HG03064 (cell line): ENCODE measurements around the gene CTNND1.
A peak's percentile ranks its signal among the peaks of the same experiment; 100 is the strongest.
"Not testable (repeated sequence)": the region's sequence is repeated elsewhere in the genome, so short reads cannot be mapped to it uniquely, and the experiment has no call there.

Source experiments
- ATAC-seq: cut with Tn5 transposase; IDR thresholded peaks from one replicate; pipeline ENCODE4 v1.9.1; 2021; ENCODE audit warnings: low read depth; ENCODE audit not compliant: unreplicated experiment

The CTNND1 gene, protein sequence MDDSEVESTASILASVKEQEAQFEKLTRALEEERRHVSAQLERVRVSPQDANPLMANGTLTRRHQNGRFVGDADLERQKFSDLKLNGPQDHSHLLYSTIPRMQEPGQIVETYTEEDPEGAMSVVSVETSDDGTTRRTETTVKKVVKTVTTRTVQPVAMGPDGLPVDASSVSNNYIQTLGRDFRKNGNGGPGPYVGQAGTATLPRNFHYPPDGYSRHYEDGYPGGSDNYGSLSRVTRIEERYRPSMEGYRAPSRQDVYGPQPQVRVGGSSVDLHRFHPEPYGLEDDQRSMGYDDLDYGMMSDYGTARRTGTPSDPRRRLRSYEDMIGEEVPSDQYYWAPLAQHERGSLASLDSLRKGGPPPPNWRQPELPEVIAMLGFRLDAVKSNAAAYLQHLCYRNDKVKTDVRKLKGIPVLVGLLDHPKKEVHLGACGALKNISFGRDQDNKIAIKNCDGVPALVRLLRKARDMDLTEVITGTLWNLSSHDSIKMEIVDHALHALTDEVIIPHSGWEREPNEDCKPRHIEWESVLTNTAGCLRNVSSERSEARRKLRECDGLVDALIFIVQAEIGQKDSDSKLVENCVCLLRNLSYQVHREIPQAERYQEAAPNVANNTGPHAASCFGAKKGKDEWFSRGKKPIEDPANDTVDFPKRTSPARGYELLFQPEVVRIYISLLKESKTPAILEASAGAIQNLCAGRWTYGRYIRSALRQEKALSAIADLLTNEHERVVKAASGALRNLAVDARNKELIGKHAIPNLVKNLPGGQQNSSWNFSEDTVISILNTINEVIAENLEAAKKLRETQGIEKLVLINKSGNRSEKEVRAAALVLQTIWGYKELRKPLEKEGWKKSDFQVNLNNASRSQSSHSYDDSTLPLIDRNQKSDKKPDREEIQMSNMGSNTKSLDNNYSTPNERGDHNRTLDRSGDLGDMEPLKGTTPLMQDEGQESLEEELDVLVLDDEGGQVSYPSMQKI

DNA sequence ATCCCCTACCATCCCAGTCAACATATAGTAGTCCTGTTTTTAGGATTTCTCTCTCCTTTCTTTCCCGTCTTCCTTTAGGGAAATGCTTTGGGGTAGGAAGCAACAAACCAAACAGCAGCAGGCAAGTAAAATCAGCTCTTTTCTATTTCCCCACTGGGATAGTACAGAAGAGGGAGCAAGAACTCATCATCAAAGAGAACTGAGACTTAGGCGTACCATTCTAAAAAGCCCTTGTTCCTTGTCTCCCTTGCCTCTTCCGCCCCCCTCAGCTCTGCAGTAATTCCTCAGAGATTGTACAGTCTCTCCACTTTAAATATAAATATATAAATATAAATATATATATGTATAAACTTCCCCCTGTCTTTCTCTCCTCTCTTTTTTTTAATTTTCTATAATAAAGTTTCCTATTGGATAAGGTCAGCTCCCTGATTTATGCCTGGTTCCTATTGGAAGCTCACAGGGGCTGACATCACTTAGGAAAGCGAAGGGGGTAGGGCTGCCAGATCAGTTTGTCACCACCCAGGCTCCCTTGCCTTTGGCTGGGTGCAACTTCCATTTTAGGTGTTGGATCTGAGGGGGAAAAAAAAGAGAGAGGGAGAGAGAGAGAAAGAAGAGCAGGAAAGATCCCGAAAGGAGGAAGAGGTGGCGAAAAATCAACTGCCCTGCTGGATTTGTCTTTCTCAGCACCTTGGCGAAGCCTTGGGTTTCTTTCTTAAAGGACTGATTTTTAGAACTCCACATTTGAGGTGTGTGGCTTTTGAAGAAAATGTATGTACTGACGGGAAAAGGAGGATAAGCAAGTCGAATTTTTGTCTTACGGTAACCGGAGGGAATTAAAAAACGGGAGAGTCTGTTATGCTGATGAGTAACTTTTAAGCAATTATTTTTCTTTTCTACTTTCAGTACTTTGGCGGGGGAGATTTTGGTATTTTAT lies at the start of gene CTNND1:
Gene CTNND1, plus strand, starts transcription at position 502 of the 934 bp plus-strand sequence. CDS start 29,677 bp downstream, outside the sequence.
- peak; percentile 79 for ATAC-seq

DNA sequence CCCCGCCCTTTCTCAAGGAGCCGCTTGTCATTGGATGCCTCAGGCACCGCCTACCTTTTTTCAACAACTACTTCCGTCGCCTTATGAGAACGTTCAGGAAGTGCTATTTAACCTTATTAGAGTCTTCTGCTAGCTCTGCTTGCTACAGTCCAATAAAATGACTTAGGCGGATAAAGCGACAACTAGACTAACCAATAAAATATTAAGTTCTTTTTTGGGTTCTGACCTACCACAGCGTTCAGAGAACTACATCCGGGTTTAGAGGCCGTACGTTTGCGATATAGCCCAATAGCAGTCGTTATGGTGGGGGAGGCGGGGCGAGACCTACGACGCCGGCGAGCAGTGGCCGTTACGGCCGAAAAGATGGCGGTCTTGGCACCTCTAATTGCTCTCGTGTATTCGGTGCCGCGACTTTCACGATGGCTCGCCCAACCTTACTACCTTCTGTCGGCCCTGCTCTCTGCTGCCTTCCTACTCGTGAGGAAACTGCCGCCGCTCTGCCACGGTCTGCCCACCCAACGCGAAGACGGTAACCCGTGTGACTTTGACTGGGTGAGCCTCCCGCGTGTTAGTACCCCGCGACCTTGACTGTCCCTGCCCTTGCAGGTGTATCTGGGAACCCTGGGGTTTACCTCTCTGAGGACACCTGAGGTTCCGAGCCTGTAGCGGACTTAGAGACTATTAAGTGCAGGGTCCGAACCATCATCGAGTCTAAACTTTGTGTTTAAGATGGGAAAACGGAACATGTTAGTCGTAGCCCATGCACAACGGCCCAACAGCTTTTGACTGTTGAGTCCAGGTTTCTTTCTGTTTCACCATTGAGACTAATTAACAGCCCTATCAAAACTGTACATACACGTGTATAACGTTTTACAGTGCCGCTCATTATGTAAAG lies 49.1 kb upstream of the CTNND1 start, which contains the start of gene TMX2:
Gene TMX2, plus strand, starts transcription at position 338 of the 895 bp plus-strand sequence. Its CDS starts 26 bp downstream, at position 364.
- peak; percentile 95 for ATAC-seq

DNA sequence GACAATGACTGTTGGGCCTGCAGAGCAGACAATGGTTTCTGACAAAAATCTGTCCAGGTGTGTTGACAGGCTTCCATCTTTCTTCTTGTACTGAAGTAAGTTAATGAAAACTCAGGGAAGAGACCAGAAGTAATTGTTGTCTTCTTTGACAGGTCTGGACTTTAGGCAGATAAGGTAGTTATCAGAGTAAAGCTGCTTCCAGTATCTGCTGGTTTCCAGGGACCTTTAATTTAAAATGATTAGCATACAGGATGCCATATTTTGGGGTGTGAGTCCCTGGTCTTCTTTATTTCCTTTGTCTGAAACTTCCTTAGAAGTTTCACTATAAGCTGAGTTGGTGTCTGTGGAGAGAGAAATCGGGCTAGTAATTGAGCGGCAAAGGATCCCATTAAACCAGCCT lies 47.8 kb upstream of the CTNND1 start:
- no peak for ATAC-seq

DNA sequence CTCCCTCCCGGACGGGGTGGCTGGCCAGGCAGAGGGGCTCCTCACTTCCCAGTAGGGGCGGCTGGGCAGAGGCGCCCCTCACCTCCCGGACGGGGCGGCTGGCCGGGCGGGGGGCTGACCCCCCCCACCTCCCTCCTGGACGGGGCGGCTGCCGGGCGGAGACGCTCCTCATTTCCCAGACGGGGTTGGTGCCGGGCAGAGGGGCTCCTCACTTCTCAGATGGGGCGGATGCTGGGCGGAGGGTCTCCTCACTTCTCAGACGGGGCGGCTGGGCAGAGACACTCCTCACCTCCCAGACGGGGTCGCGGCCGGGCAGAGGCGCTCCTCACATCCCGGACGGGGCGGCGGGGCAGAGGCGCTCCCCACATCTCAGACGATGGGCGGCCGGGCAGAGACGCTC lies 44.9 kb upstream of the CTNND1 start:
- ATAC-seq: not testable (repeated sequence)

DNA sequence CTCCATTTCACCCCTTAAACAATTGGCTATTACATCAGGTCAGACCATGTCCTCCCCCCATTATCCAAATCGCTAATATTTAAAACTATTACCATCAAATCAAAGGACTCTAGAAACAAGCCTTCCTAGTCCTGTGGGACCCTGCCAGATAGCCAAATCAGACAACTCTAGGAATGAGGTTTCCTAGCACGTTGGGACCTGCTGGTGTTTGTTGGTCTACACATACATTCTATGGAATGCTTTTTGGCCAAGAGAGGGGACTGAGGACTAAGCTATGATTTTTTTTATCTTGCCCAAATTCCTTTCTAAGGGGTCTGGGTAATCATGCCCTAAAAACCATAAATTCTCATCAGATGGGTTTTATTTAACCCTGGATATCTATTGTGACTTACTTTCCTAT lies 34.4 kb upstream of the CTNND1 start:
- ATAC-seq: no peak

DNA sequence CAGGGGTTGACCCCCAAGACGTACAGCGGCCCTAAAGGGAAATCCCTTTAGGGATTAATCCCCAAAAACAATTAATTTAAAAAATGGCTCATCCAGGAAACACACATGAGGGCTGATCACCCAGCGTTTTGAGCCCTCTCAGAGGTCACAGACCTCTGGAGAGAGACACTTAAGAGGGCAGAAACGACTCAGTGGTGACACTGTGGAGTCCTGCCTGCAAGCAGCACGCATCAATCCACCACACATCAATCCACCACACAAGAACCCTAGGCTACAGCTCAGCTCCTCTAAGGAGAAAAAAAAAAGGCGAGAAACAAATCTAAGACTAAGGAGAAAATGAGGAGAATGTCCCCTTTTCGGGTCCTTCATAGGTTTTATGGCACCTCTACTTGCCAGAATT lies 32.8 kb upstream of the CTNND1 start:
- ATAC-seq: no peak

DNA sequence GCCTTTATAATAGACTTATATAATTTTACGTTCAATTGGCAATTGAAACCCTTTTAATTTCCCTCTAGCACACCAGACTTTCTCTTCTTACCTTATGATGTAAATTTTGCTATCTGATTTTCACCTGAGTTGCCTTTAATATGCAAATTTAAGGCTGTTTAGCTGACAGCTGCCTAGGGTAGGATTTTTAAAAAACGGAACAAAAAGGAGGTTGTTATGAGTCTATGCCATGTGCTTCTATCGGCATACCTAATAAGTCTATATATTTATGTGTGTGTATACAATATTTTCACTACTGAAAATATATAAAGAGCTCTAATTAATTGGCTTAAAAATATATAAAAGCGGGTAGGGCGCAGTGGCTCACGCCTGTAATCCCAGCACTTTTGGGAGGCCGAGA lies 32.1 kb upstream of the CTNND1 start:
- no peak for ATAC-seq

DNA sequence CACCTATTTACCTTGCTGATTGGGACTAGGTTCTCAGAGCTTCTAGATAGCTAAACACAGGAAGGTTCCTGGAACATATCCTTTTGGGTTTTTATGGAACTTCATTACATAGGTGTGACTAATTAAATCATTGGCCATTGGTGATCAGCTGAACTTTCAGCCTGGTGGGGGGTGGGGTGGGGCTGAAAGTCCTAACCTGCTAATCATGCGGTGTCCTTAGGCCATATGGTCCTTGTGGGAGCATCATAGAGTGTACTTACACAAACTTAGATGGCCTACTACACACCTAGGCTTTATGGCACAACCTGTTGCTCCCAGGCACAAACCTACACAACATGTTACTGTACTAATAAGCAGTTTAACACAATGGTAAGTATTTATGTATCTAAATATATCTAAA lies 28.9 kb upstream of the CTNND1 start:
- ATAC-seq: no peak

DNA sequence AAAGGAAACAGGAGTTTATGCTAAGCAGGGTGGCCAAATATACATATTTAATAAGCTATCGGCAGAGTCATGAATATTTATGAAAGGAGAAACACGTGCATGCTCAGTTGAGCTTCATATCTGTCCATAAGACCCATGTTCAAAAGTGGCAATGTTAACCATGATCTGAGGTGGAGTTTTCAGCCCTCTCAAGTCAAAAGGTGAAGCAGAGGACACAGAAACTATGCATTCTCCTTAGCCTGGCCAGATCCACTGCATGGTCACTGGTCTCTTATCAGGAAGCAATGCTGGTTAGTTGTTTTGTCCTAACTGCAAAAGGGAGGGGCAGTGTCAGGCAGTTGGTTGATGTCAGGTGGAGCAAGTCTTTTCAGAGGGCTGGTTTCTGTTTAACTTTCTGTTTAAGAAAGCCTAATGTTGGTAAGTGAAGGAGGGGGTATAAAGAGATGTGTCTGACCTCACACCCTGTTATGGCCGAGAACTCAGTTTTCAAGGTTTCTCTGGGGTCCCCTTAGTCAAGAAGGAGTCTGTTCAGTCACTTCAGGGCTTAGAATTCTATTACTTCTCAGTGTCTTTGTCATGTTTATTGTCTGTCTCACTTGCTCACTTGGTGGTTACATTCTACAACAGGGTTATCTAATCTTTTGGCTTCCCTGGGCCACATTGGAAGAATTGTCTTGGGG lies 25.8 kb upstream of the CTNND1 start:
- ATAC-seq: no peak

DNA sequence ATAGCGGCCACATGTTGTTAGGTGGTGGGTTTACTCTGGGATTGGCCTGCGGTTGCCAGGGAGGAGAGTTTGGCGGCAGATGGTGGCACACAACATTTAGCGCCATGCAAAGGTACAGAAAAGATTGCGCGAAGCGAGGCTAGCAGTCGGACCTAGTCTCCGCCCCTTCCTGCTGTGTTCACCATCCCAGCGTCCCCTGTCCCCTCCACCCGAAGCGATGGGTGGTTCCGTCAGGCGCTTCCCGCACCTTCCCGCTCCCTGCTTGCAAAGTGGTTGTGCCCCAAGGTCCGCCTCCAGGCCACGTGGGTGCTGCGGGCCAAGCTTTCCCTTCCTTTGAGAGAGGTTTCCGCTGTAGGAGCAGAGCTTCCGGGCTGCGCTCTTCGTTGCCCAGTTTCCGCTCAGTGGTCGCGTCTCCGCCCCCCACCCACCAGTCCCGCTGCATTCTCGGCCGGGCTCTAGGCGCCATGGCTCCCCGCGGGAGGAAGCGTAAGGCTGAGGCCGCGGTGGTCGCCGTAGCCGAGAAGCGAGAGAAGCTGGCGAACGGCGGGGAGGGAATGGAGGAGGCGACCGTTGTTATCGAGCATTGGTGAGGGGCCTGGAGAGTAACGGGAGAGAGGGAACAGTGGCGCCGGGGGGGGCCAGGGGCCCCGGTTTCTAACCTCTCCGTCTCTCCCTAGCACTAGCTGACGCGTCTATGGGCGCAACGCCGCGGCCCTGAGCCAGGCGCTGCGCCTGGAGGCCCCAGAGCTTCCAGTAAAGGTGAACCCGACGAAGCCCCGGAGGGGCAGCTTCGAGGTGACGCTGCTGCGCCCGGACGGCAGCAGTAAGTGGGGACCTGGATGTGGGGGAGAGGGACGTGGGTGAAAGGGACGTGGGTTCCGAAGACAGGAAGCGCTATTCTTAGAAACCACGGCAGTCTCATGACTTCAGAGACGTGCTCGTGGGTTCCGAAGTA lies 20.2 kb upstream of the CTNND1 start, which contains the start of gene SELENOH:
Gene SELENOH, plus strand, starts transcription at position 360 of the 955 bp plus-strand sequence. Its CDS starts 105 bp downstream, at position 465.
- peak; percentile 93 for ATAC-seq

DNA sequence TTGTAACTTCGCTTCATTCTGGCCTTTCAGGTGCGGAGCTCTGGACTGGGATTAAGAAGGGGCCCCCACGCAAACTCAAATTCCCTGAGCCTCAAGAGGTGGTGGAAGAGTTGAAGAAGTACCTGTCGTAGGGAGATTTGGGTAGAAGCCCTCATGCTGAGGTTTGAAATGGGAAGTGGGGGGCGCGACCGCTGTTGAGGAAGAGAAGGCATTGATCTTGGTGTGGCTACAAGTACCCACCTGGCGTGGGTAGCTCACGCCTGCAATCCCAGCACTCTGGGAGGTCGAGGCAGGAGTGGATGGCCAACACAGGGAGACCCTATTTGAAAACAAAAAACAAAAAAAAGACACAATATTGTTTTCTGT lies 19.5 kb upstream of the CTNND1 start:
- no peak for ATAC-seq

DNA sequence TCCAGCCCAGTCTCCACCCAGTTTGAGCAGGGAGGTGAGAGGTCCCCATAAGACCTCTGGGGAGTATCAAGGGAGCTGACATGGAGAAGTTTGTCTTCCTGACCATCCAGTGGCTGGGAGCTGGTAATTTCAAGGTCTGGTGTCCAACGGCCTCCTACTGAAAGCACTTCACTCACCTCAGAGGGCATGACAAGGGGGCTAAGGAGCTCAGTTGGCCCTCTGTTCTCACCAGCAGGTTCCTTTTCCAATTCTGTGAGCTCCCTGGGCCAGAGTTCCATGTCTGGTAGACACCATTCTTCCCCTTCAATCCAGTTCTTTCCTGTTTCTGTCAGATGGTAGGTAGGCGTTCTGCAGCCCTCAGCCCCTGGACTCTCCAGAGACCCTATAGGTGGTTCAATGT lies 17.2 kb upstream of the CTNND1 start:
- ATAC-seq: no peak

DNA sequence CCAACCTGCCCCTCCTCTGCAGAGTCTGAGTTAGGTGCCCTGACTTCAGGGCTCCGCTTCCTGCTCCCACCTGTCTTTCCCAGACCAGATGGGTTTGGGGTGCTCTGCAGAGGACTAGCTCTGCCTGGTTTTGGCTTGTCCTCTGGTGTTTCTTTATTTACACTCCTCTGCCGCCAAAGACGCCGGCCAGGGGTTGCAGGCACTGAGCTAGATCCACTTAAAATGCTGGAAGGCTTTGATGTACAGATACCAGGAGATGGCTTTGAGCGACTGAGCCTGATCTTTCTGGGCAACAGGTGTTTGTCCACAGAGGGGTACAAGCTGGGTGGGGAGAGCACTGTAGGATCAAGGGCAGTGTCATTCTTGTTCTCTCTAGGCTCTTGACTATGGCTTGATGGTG lies 16.4 kb upstream of the CTNND1 start:
- no peak for ATAC-seq

DNA sequence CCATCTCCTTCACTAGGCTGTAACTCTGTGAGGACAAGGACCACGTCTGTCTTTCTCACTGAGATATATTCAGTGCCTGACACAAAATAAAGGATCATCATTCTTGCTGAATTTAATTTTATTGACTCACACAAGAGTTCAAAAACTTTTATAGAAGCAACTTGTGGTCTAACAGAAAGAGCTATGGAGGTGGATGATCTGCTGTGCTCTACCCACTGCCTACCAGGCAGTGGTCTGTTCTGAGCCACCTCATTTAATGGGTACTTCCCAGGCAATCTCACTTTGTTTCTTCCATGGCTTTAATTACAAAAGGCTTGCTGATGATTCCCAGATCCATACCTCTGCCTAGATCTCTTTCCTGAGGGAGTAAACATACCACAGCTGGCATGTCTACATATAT lies 14.7 kb upstream of the CTNND1 start:
- ATAC-seq: no peak

DNA sequence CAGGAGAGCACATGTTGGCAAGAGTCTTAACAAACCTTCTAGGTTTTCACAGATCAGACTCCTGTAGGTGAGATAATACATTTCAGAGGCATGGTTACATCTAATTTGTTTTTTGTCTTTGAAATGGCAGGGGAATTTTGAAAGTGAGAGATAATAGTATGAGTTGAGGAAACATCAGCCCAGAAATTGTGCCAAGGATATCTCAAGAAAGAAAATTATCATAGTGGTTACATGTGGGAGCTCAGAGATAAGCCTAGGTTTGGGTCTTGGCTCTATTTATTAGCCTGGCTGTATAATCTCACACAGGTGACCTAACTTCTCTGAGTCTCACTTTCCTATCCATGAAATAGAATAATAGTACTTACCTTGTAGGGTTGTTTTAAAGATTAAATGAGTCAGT lies 10.4 kb upstream of the CTNND1 start:
- no peak for ATAC-seq

DNA sequence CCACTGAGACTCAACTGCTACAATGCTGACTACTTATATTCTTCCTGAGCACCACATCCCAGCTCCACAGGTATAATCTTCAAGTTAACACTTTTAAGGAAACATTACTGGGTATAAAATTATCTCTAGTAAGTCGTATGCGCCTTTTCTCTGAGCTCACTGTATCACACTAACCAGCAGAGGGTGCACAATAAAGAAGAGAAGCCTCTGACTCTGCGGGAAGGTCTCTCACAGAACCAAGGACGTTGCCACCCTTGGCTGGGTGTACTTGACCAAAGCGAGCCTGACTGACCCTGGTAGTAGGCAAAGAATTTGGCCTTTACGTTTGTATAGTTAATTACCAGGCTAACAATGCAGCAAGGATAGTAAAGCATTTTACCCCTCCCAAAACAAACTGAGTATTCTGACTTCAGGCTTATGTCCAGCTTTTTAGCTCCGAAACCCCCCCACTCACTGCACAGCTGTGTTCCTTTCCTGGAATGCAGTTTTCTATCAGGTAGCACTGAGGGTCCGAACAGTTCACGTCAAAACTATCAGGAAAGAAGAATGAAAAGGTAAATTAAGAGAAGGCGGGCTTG lies 9.8 kb upstream of the CTNND1 start, which contains the start of gene BTBD18:
Gene BTBD18, minus strand, starts transcription at position 144 of the 578 bp plus-strand sequence. CDS start 631 bp downstream, outside the sequence.
- ATAC-seq: no peak

DNA sequence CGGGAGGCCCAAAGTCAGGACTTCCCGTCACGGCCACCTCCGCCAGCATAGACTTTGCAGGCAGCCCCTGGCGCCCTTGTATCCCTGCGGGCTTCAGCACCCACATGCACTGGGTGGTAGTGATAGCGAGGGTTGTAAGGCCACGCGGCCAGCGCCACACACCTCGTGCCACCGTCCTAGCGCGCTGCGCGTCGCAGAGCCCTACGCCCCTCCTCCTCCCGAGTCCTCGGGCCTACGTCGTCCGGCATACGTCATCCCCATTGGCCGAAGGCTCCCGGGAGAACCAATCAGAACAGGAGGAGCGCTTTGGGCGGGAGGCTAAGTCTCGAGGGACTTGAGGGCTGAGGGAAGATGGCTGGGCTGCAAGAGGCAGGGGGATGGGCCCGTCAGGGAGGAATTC lies 8.6 kb upstream of the CTNND1 start:
- ATAC-seq: no peak
